Aorta (tissue), 5 donors: ENCODE data around the gene METTL16. TPM values are rescaled to one million over a fixed set of nuclear protein-coding genes. Genes with fewer than 3 reads are reported as not detected.
A peak's percentile ranks its signal among the peaks of the same experiment; 100 is the strongest.

Experiments used
- ATAC-seq: fragments of 200-7000 bp; cut with Tn5 transposase; one replicate; pipeline ENCODE4 v1.9.1; 2022; ENCODE audit warnings: moderate library complexity; ENCODE audit not compliant: low FRiP score
- DNase-seq, 2 donors: peaks; one replicate each; pipeline ENCODE4 v3.0.0-alpha.2; 2020
- H3K27ac ChIP-seq, 2 donors: one replicate each; pipeline ENCODE4 v1.5.1; 2013; ENCODE audit warnings: low read length in 2 of 2, mild to moderate bottlenecking in 2 of 2, moderate library complexity in 2 of 2, control low read depth in 1 of 2, inconsistent platforms in 1 of 2, low read depth in 1 of 2
- H3K27me3 ChIP-seq, 2 donors: one replicate each; pipeline ENCODE4 v1.6.1; 2013; ENCODE audit warnings: control low read depth in 1 of 2, low read length in 1 of 2, mild to moderate bottlenecking in 1 of 2, moderate library complexity in 1 of 2; ENCODE audit not compliant: insufficient read depth in 2 of 2, control insufficient read depth in 1 of 2
- H3K36me3 ChIP-seq, 2 donors: one replicate each; pipeline ENCODE4 v1.6.1; 2013; ENCODE audit warnings: control low read depth in 1 of 2, low read length in 1 of 2, mild to moderate bottlenecking in 1 of 2; ENCODE audit not compliant: insufficient read depth in 2 of 2, control insufficient read depth in 1 of 2
- H3K4me1 ChIP-seq, 2 donors: one replicate each; pipeline ENCODE4 v1.6.1; 2013; ENCODE audit warnings: low read length in 2 of 2, control low read depth in 1 of 2, mild to moderate bottlenecking in 1 of 2, moderate library complexity in 1 of 2; ENCODE audit not compliant: insufficient read depth in 2 of 2, control insufficient read depth in 1 of 2
- H3K4me3 ChIP-seq, 2 donors: one replicate each; pipeline ENCODE4 v1.5.1; 2013; ENCODE audit warnings: low read length in 2 of 2, control low read depth in 1 of 2, mild to moderate bottlenecking in 1 of 2
- H3K9me3 ChIP-seq: one replicate; pipeline ENCODE4 v1.6.1; 2013; ENCODE audit warnings: mild to moderate bottlenecking, low read length; ENCODE audit not compliant: control insufficient read depth
- WGBS, 2 donors: extraction: QIAGEN DNeasy Blood & Tissue Kit; methylation state at CpG; one replicate each; pipeline ENCODE4 v1.1.7; 2013; 5-methylcytosine and 5-hydroxymethylcytosine counted together
- intact Hi-C, 2 donors: fragments of 100-400 bp; cut with DNase I; formaldehyde crosslinking; loops; one replicate each; pipeline versions ENCODE4 v1.14.2 to v1.15.0; 2022
- polyA plus RNA-seq, 2 donors: library from polyadenylated mRNA; stranded (reverse); fragments of 200-250 nt; gene quantifications; one replicate each; pipeline ENCODE4 v1.2.3, GENCODE V29; 2013
- total RNA-seq, 2 donors: library from RNA; stranded (reverse); fragmentation: NEBNext Ultra II Directional; extraction: Animal tissue kit (Norgen Biotek cat#: 25700); gene quantifications; one replicate each; pipeline ENCODE4 v1.2.1, GENCODE V29; 2021
- donor health status: healthy with polysubstance abuse.
- donor health status: Bipolar disorder and iron deficiency.
- donor health status: DM: no; HTN: no; CAD: no.
- donor health status: DM: no; HTN: no; CAD: no.
- donor health status: DM: yes; HTN: yes; CAD: no.

The METTL16 gene
- total and polyA plus RNA-seq, 4 donors: 14.3 to 33.3 (median 21.9) TPM

- Histone ChIP-seq H3K27ac (no peak overlapping the region), H3K4me1 (no peaks in the 10 kb centered on the region), H3K36me3 (peaks cover 0 to 7% of the 10 kb centered on the region in 2 donors), H3K9me3 (no peaks in the 10 kb centered on the region), H3K4me3 (no peak overlapping the region), H3K27me3 (no peaks in the 10 kb centered on the region)
- ATAC-seq (no peak), DNase-seq (no peak)
- 74 to 76% methylated on average over 27 of the region's 27 CpGs for WGBS, 2 donors
- intact Hi-C loops: no loop called here
Measured at GRCh38 chr17:2421315-2422147, 90.2 kb downstream of the METTL16 start.

- intact Hi-C loops: no loop called here
- 65 to 68% methylated on average over 12 of the region's 12 CpGs for WGBS, 2 donors
- Histone ChIP-seq H3K9me3 (no peaks in the 10 kb centered on the region), H3K36me3 (peaks cover 0 to 7% of the 10 kb centered on the region in 2 donors), H3K27ac (no peak overlapping the region), H3K4me3 (no peak overlapping the region), H3K27me3 (no peaks in the 10 kb centered on the region), H3K4me1 (no peaks in the 10 kb centered on the region)
- ATAC-seq (no peak), DNase-seq (no peak)
Measured at GRCh38 chr17:2420176-2420575, 91.5 kb downstream of the METTL16 start.

GRCh38 chr17:2419486-2419885, 92.2 kb downstream of the METTL16 start:
- no peaks in the 10 kb centered on the region for H3K4me1 ChIP-seq
- intact Hi-C loops: loop anchor here in 1 of 2 donors (10.0 kb wide), 1 partner anchor 85 kb away; the partner anchor contains the start of genes SGSM2 and TSR1

GRCh38 chr17:2418572-2418971, 93.1 kb downstream of the METTL16 start:
- no peak overlapping the region for H3K4me3 ChIP-seq
- intact Hi-C loops: loop anchor here in 1 of 2 donors (10.0 kb wide), 1 partner anchor 84 kb away; the partner anchor contains the start of genes SGSM2 and TSR1
- WGBS, 2 donors: 57 to 61% methylated on average over 7 of the region's 7 CpGs

More at GRCh38 chr17:2419486-2419885, 92.2 kb downstream of the METTL16 start:
- Histone ChIP-seq H3K4me3 (no peak overlapping the region), H3K27ac (no peak overlapping the region), H3K9me3 (no peaks in the 10 kb centered on the region), H3K36me3 (peaks cover 0 to 7% of the 10 kb centered on the region in 2 donors), H3K27me3 (no peaks in the 10 kb centered on the region)
- ATAC-seq (no peak), DNase-seq (no peak)
- 78 to 81% methylated on average over 6 of the region's 6 CpGs for WGBS, 2 donors

GRCh38 chr17:2416010-2416734, 95.5 kb downstream of the METTL16 start:
- peaks cover 0 to 7% of the 10 kb centered on the region in 2 donors for H3K36me3 ChIP-seq
- ATAC-seq (peak; percentile 92), DNase-seq (peak; percentile 90 to 97)
- no peak overlapping the region for H3K4me3 ChIP-seq
- intact Hi-C loops: loop anchor here (1.0 to 10.0 kb wide), 2 partner anchors 34 to 81 kb away; partner anchors contain the start of genes SGSM2 (in 1 of the 2) and TSR1 (in 1 of the 2)
- H3K4me1 ChIP-seq: no peaks in the 10 kb centered on the region
- H3K27ac ChIP-seq: peak overlapping the region in 1 of 2 donors; percentile 21
- WGBS, 2 donors: 18 to 19% methylated on average over 19 of the region's 19 CpGs
- H3K9me3 ChIP-seq: no peaks in the 10 kb centered on the region
- H3K27me3 ChIP-seq: no peaks in the 10 kb centered on the region

More at GRCh38 chr17:2418572-2418971, 93.1 kb downstream of the METTL16 start:
- ATAC-seq (no peak), DNase-seq (no peak)
- Histone ChIP-seq H3K4me1 (no peaks in the 10 kb centered on the region), H3K27me3 (no peaks in the 10 kb centered on the region), H3K9me3 (no peaks in the 10 kb centered on the region), H3K27ac (no peak overlapping the region), H3K36me3 (peaks cover 0 to 7% of the 10 kb centered on the region in 2 donors)

- 84 to 87% methylated on average over 9 of the region's 9 CpGs for WGBS, 2 donors
- no peaks in the 10 kb centered on the region for H3K4me1 ChIP-seq
- peaks cover 0 to 7% of the 10 kb centered on the region in 2 donors for H3K36me3 ChIP-seq
- H3K27ac ChIP-seq: no peak overlapping the region
- no peaks in the 10 kb centered on the region for H3K27me3 ChIP-seq
- DNase-seq (no peak), ATAC-seq (no peak)
- no peak overlapping the region for H3K4me3 ChIP-seq
- H3K9me3 ChIP-seq: no peaks in the 10 kb centered on the region
- intact Hi-C loops: loop anchor here in 1 of 2 donors (10.0 kb wide), 1 partner anchor 80 kb away; the partner anchor contains the start of genes SGSM2 and TSR1
Measured at GRCh38 chr17:2415081-2415480, 96.6 kb downstream of the METTL16 start.

GRCh38 chr17:2414446-2415064, 97.1 kb downstream of the METTL16 start:
- Histone ChIP-seq H3K27ac (no peak overlapping the region), H3K36me3 (peaks cover 0 to 4% of the 10 kb centered on the region in 2 donors), H3K4me1 (no peaks in the 10 kb centered on the region), H3K27me3 (no peaks in the 10 kb centered on the region), H3K4me3 (no peak overlapping the region), H3K9me3 (no peaks in the 10 kb centered on the region)
- ATAC-seq (no peak), DNase-seq (no peak)
- WGBS, 2 donors: 89 to 92% methylated on average over 22 of the region's 22 CpGs
- intact Hi-C loops: loop anchor here in 1 of 2 donors (10.0 kb wide), 1 partner anchor 80 kb away; the partner anchor contains the start of genes SGSM2 and TSR1

GRCh38 chr17:2412561-2413021, 99.1 kb downstream of the METTL16 start:
- no peaks in the 10 kb centered on the region for H3K27me3 ChIP-seq
- H3K4me3 ChIP-seq: no peak overlapping the region
- DNase-seq: no peak
- H3K4me1 ChIP-seq: no peaks in the 10 kb centered on the region
- peak; percentile 79 for ATAC-seq
- no peaks in the 10 kb centered on the region for H3K9me3 ChIP-seq
- intact Hi-C loops: loop anchor here in 1 of 2 donors (10.0 kb wide), 1 partner anchor 78 kb away; the partner anchor contains the start of genes SGSM2 and TSR1
- H3K27ac ChIP-seq: peak overlapping the region in 1 of 2 donors; percentile 35
- WGBS, 2 donors: 0 to 3% methylated on average over 2 of the region's 2 CpGs
- no peaks in the 10 kb centered on the region for H3K36me3 ChIP-seq
